ENCODE results near the gene SPTBN1.

DNA sequence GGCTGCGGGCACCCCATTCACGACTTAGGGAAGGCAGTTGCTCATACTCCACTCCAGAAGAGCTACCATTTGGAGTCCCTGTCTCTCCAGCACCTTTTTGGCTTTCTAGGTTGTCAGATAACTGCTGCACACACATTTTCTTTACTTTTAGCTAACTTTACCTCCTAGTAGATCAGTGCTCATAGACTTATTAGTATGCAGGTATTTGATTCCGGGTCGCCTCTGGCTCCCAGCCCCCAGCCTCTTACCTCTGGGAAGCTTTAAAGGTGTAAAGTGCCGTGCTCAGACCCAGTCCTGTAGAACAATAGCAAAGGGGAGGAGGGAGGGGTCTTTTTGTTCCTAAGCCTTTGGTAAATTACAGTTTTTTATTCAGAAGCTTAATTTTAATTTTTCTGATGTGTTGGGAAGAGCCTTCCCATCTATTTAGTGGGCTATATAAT lies 102.9 kb downstream of the SPTBN1 start:
- TF ChIP-seq CREB5 (CRISPR knock-in tag; IDR thresholded peaks at IDR 0.05; ENCODE audit: low read depth): no peak
- TF ChIP-seq ZNF70 (CRISPR knock-in tag; IDR thresholded peaks at IDR 0.05): no peak
- no peak for TF ChIP-seq PPARA (CRISPR knock-in tag; IDR thresholded peaks at IDR 0.05; ENCODE audit: borderline replicate concordance)
- TF ChIP-seq CSRNP3 (CRISPR knock-in tag; IDR thresholded peaks at IDR 0.05): no peak
- TF ChIP-seq SNAI2 (CRISPR knock-in tag; IDR thresholded peaks at IDR 0.05): no peak
- no peak for TF ChIP-seq ZFP30 (CRISPR knock-in tag; IDR thresholded peaks at IDR 0.05)
- no peak for TF ChIP-seq BACH2 (CRISPR knock-in tag; IDR thresholded peaks at IDR 0.05; ENCODE audit: borderline replicate concordance)
- TF ChIP-seq, protein P1, sequence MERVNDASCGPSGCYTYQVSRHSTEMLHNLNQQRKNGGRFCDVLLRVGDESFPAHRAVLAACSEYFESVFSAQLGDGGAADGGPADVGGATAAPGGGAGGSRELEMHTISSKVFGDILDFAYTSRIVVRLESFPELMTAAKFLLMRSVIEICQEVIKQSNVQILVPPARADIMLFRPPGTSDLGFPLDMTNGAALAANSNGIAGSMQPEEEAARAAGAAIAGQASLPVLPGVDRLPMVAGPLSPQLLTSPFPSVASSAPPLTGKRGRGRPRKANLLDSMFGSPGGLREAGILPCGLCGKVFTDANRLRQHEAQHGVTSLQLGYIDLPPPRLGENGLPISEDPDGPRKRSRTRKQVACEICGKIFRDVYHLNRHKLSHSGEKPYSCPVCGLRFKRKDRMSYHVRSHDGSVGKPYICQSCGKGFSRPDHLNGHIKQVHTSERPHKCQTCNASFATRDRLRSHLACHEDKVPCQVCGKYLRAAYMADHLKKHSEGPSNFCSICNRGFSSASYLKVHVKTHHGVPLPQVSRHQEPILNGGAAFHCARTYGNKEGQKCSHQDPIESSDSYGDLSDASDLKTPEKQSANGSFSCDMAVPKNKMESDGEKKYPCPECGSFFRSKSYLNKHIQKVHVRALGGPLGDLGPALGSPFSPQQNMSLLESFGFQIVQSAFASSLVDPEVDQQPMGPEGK (CRISPR knock-in tag; IDR thresholded peaks at IDR 0.05; ENCODE audit: borderline replicate concordance): no peak
- TF ChIP-seq CSDC2 (CRISPR knock-in tag; IDR thresholded peaks at IDR 0.05): no peak
- no peak for TF ChIP-seq ZNF8 (CRISPR knock-in tag; IDR thresholded peaks at IDR 0.05)
- no peak for TF ChIP-seq ZFP3 (CRISPR knock-in tag; IDR thresholded peaks at IDR 0.05)
- TF ChIP-seq ZNF565 (CRISPR knock-in tag; conservative IDR thresholded peaks at IDR 0.05; ENCODE audit: low read depth): no peak
- no peak for TF ChIP-seq RARB (CRISPR knock-in tag; IDR thresholded peaks at IDR 0.05)
